SK-N-MC (cell line): ENCODE data around the gene SOX5.

ENCODE experiments used
- EZH2 ChIP-seq: fragments of 200-600 bp; sonication (generic); IDR thresholded peaks from one replicate; pipeline ENCODE4 v1.6.1; 2017; ENCODE audit warnings: antibody characterized with exemption
- FOXP2 ChIP-seq: optimal IDR thresholded peaks from 2 replicates; pipeline ENCODE3; 2011; ENCODE audit warnings: mild to moderate bottlenecking, moderate library complexity; ENCODE audit not compliant: insufficient read depth; ENCODE audit errors: extremely low read length, control extremely low read depth
- POLR2AphosphoS5 ChIP-seq: IDR thresholded peaks from 2 replicates; pipeline ENCODE4 v1.6.1; 2012; ENCODE audit warnings: mild to moderate bottlenecking, low read depth, low read length, borderline replicate concordance

GRCh38 chr12:23827353-23827752 is 122.1 kb downstream of the SOX5 start:
- TF ChIP-seq POLR2AphosphoS5 (no peak), EZH2 (no peak), FOXP2 (no peak)
